ENCODE results near the gene ROR1. TPM values are rescaled to one million over a fixed set of nuclear protein-coding genes. Genes with fewer than 3 reads are reported as not detected.

ROR1 gene
- total and polyA plus RNA-seq, 10 of the 15 experiments (the other 5 are each of a cell fraction or from before 2014, with no cell fraction given), result 0.02 to 0.08 (median 0.05) TPM; not detected in 6

- Histone ChIP-seq H3K4me2 (ENCODE audit: control insufficient read depth, insufficient read depth) (no peak overlapping the region), H3K4me1 (ENCODE audit: control insufficient read depth, insufficient read depth, low read length) (no peaks in the 10 kb centered on the region), H2AFZ (ENCODE audit: control insufficient read depth, low read depth, low read length) (no peak overlapping the region), H3K27ac (ENCODE audit: control insufficient read depth, insufficient read depth) (no peak overlapping the region), H3K9ac (ENCODE audit: control insufficient read depth, insufficient read depth, low read length) (no peak overlapping the region), H3K36me3 (ENCODE audit: control insufficient read depth in 2 of 2, insufficient read depth in 2 of 2, low read length in 1 of 2) (no peaks in the 10 kb centered on the region), H4K20me1 (ENCODE audit: control insufficient read depth, insufficient read depth) (no peaks in the 10 kb centered on the region), H3K27me3 (replicated peaks in 1 of 2; ENCODE audit: control insufficient read depth in 2 of 2, insufficient read depth in 2 of 2, low read length in 1 of 2) (no peaks in the 10 kb centered on the region; a peak in 1 of 4 replicates), H3K4me3 (no peak overlapping the region), H3K79me2 (ENCODE audit: control insufficient read depth, insufficient read depth, low read length) (no peaks in the 10 kb centered on the region), H3K9me3 (replicated peaks; ENCODE audit: control insufficient read depth, insufficient read depth, low read length) (no peaks in the 10 kb centered on the region)
- no TSS peak for BruUV-seq (replicated peaks)
- TF ChIP-seq CREB1 (IDR thresholded peaks at IDR 0.05; ENCODE audit: low read depth), result no peak
- no peak for TF ChIP-seq JUNB (IDR thresholded peaks at IDR 0.05)
- TF ChIP-seq CREM (IDR thresholded peaks at IDR 0.05; ENCODE audit: low read depth), result no peak
- no peak for TF ChIP-seq RUNX3 (IDR thresholded peaks at IDR 0.05; ENCODE audit: low read length)
- 0% methylated on average over 7 of the region's 7 CpGs for WGBS (ENCODE audit: insufficient coverage, insufficient replicate concordance, low lambda C conversion rate, missing lambda C conversion rate)
- intact Hi-C loops (cut with micrococcal nuclease; ENCODE audit: unreplicated experiment) (no loop called here), in situ Hi-C loops (cut with MboI) (no loop called here)
- ChIA-PET RAD21 (ENCODE audit: unreplicated experiment) (no interaction called here), POLR2A (no interaction called here), SMC1A (ENCODE audit: uncharacterized antibody, unreplicated experiment) (no interaction called here), CTCF (interaction anchor here (2.3 kb wide), 1 partner anchor 151 kb away, joined by 5 read pairs; no protein-coding TSS in a partner anchor)
- ATAC-seq (no peak), DNase-seq (ENCODE audit: low read depth, low spot score) (no peak), FAIRE-seq (no peak)
These were observed 69.2 kb downstream of the ROR1 start for GRCh38 chr1:63843010-63843409.

DNA sequence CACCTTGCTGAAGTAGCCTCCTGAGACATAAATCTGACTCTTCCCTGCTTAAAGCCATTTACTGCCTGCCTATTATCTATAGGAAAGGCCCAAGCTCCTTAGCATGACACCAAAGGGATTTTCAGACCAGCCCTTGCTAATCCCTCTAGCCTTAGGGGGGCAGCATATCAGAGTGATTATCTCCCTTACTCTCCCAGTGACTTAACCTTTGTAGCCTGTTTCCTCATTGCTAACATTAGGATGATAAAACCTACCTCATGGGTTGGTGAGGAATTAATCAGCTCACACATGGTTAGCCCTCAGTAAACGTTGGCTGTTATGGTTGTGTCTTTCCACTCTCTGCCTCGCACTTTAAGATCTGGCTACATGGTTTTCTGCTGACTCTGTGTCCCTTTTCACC lies 70.1 kb downstream of the ROR1 start:
- no peaks in the 10 kb centered on the region for H3K36me3 ChIP-seq (ENCODE audit: control insufficient read depth in 2 of 2, insufficient read depth in 2 of 2, low read length in 1 of 2)
- H3K4me1 ChIP-seq (ENCODE audit: control insufficient read depth, insufficient read depth, low read length), result no peaks in the 10 kb centered on the region
- SMC1A ChIA-PET (ENCODE audit: uncharacterized antibody, unreplicated experiment), result interaction anchor here (1.2 to 1.3 kb wide), 2 partner anchors 14 to 75 kb away, joined by 3 to 4 read pairs; no protein-coding TSS in a partner anchor
- no peak for FAIRE-seq
- intact Hi-C loops (cut with micrococcal nuclease; ENCODE audit: unreplicated experiment), result no loop called here
- POLR2A ChIA-PET, result no interaction called here
- H3K9ac ChIP-seq (ENCODE audit: control insufficient read depth, insufficient read depth, low read length), result no peak overlapping the region
- H3K4me3 ChIP-seq, result no peak overlapping the region
- no peaks in the 10 kb centered on the region for H4K20me1 ChIP-seq (ENCODE audit: control insufficient read depth, insufficient read depth)
- H3K27me3 ChIP-seq (replicated peaks in 1 of 2; ENCODE audit: control insufficient read depth in 2 of 2, insufficient read depth in 2 of 2, low read length in 1 of 2), result no peaks in the 10 kb centered on the region; a peak in 1 of 4 replicates
- ATAC-seq, result no peak; the same call in 2 of the 3 replicates
- no peak overlapping the region for H3K27ac ChIP-seq (ENCODE audit: control insufficient read depth, insufficient read depth)
- RAD21 ChIA-PET (ENCODE audit: unreplicated experiment), result interaction anchor here (0.9 to 1.4 kb wide), 2 partner anchors 21 to 170 kb away, joined by 3 read pairs; no protein-coding TSS in a partner anchor
- no peak overlapping the region for H2AFZ ChIP-seq (ENCODE audit: control insufficient read depth, low read depth, low read length)
- CTCF ChIA-PET, result interaction anchor here (1.1 to 2.3 kb wide), 2 partner anchors 48 to 152 kb away, joined by 4 to 5 read pairs; no protein-coding TSS in a partner anchor
- in situ Hi-C loops (cut with MboI), result no loop called here
- no peaks in the 10 kb centered on the region for H3K9me3 ChIP-seq (replicated peaks; ENCODE audit: control insufficient read depth, insufficient read depth, low read length)
- 0% methylated on average over 2 of the region's 2 CpGs for WGBS (ENCODE audit: insufficient coverage, insufficient replicate concordance, low lambda C conversion rate, missing lambda C conversion rate)
- no peak overlapping the region for H3K4me2 ChIP-seq (ENCODE audit: control insufficient read depth, insufficient read depth)
- no peak for DNase-seq (ENCODE audit: low read depth, low spot score)
- no TSS peak for BruUV-seq (replicated peaks)
- H3K79me2 ChIP-seq (ENCODE audit: control insufficient read depth, insufficient read depth, low read length), result no peaks in the 10 kb centered on the region
- TF ChIP-seq, protein P1, sequence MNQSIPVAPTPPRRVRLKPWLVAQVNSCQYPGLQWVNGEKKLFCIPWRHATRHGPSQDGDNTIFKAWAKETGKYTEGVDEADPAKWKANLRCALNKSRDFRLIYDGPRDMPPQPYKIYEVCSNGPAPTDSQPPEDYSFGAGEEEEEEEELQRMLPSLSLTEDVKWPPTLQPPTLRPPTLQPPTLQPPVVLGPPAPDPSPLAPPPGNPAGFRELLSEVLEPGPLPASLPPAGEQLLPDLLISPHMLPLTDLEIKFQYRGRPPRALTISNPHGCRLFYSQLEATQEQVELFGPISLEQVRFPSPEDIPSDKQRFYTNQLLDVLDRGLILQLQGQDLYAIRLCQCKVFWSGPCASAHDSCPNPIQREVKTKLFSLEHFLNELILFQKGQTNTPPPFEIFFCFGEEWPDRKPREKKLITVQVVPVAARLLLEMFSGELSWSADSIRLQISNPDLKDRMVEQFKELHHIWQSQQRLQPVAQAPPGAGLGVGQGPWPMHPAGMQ (IDR thresholded peaks at IDR 0.05; ENCODE audit: borderline replicate concordance), result no peak
- TF ChIP-seq, protein P2, sequence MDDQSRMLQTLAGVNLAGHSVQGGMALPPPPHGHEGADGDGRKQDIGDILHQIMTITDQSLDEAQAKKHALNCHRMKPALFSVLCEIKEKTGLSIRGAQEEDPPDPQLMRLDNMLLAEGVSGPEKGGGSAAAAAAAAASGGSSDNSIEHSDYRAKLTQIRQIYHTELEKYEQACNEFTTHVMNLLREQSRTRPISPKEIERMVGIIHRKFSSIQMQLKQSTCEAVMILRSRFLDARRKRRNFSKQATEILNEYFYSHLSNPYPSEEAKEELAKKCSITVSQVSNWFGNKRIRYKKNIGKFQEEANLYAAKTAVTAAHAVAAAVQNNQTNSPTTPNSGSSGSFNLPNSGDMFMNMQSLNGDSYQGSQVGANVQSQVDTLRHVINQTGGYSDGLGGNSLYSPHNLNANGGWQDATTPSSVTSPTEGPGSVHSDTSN (IDR thresholded peaks at IDR 0.05; ENCODE audit: insufficient replicate concordance, low read depth, low read length), result no peak
- TF ChIP-seq, protein P3, sequence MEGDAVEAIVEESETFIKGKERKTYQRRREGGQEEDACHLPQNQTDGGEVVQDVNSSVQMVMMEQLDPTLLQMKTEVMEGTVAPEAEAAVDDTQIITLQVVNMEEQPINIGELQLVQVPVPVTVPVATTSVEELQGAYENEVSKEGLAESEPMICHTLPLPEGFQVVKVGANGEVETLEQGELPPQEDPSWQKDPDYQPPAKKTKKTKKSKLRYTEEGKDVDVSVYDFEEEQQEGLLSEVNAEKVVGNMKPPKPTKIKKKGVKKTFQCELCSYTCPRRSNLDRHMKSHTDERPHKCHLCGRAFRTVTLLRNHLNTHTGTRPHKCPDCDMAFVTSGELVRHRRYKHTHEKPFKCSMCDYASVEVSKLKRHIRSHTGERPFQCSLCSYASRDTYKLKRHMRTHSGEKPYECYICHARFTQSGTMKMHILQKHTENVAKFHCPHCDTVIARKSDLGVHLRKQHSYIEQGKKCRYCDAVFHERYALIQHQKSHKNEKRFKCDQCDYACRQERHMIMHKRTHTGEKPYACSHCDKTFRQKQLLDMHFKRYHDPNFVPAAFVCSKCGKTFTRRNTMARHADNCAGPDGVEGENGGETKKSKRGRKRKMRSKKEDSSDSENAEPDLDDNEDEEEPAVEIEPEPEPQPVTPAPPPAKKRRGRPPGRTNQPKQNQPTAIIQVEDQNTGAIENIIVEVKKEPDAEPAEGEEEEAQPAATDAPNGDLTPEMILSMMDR (IDR thresholded peaks at IDR 0.05 in 2 of 3, conservative IDR thresholded peaks at IDR 0.05 in 1 of 3; ENCODE audit: control insufficient read depth in 2 of 3, extremely low read depth in 1 of 3, insufficient read depth in 1 of 3, low read depth in 3 of 3, low read length in 3 of 3), result 0 out of 6 replicates have a peak, but pooled peaks of 1 of the 3 experiments have one; percentile 10
- TF ChIP-seq, protein P4, sequence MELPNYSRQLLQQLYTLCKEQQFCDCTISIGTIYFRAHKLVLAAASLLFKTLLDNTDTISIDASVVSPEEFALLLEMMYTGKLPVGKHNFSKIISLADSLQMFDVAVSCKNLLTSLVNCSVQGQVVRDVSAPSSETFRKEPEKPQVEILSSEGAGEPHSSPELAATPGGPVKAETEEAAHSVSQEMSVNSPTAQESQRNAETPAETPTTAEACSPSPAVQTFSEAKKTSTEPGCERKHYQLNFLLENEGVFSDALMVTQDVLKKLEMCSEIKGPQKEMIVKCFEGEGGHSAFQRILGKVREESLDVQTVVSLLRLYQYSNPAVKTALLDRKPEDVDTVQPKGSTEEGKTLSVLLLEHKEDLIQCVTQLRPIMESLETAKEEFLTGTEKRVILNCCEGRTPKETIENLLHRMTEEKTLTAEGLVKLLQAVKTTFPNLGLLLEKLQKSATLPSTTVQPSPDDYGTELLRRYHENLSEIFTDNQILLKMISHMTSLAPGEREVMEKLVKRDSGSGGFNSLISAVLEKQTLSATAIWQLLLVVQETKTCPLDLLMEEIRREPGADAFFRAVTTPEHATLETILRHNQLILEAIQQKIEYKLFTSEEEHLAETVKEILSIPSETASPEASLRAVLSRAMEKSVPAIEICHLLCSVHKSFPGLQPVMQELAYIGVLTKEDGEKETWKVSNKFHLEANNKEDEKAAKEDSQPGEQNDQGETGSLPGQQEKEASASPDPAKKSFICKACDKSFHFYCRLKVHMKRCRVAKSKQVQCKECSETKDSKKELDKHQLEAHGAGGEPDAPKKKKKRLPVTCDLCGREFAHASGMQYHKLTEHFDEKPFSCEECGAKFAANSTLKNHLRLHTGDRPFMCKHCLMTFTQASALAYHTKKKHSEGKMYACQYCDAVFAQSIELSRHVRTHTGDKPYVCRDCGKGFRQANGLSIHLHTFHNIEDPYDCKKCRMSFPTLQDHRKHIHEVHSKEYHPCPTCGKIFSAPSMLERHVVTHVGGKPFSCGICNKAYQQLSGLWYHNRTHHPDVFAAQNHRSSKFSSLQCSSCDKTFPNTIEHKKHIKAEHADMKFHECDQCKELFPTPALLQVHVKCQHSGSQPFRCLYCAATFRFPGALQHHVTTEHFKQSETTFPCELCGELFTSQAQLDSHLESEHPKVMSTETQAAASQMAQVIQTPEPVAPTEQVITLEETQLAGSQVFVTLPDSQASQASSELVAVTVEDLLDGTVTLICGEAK (IDR thresholded peaks at IDR 0.05; ENCODE audit: borderline replicate concordance), result no peak
